Liver (tissue), 9 donors: ENCODE measurements around the gene KIRREL1. TPM values are rescaled to one million over a fixed set of nuclear protein-coding genes. Genes with fewer than 3 reads are reported as not detected.

Source experiments
- DNase-seq: peaks from one replicate; pipeline ENCODE4 v3.0.0-alpha.2; 2017; ENCODE audit warnings: low spot score
- H3K27ac ChIP-seq, 2 donors: one replicate each; pipeline ENCODE4 v1.7.0; 2013; ENCODE audit warnings: inconsistent platforms in 2 of 2, low read length in 2 of 2, control low read depth in 1 of 2, low read depth in 1 of 2, mild to moderate bottlenecking in 1 of 2
- H3K27me3 ChIP-seq, 4 donors: one replicate each; pipeline versions ENCODE4 v1.6.1 to v1.7.0; 2013; ENCODE audit warnings: low read length in 3 of 4, inconsistent platforms in 1 of 4, mild to moderate bottlenecking in 1 of 4, moderate library complexity in 1 of 4; ENCODE audit not compliant: control insufficient read depth in 4 of 4, insufficient read depth in 4 of 4
- H3K36me3 ChIP-seq, 4 donors: one replicate each; pipeline versions ENCODE4 v1.6.1 to v1.7.0; 2013; ENCODE audit warnings: low read length in 3 of 4, mild to moderate bottlenecking in 3 of 4, low read depth in 1 of 4, moderate library complexity in 1 of 4; ENCODE audit not compliant: control insufficient read depth in 4 of 4, insufficient read depth in 3 of 4
- H3K4me1 ChIP-seq, 4 donors: one replicate each; pipeline versions ENCODE4 v1.6.1 to v1.7.0; 2013; ENCODE audit warnings: low read length in 3 of 4, mild to moderate bottlenecking in 3 of 4, moderate library complexity in 1 of 4; ENCODE audit not compliant: control insufficient read depth in 4 of 4, insufficient read depth in 4 of 4
- H3K4me3 ChIP-seq, 3 donors: one replicate each; pipeline versions ENCODE4 v1.6.1 to v1.7.0; 2013; ENCODE audit warnings: low read length in 3 of 3, control low read depth in 1 of 3, low read depth in 1 of 3, mild to moderate bottlenecking in 1 of 3
- H3K9ac ChIP-seq, 2 donors: one replicate each; pipeline ENCODE4 v1.7.0; 2013; ENCODE audit warnings: low read length in 2 of 2, mild to moderate bottlenecking in 2 of 2, moderate library complexity in 2 of 2, control low read depth in 1 of 2, low read depth in 1 of 2
- H3K9me3 ChIP-seq, 4 donors: one replicate each; pipeline versions ENCODE4 v1.6.1 to v1.7.0; 2013; ENCODE audit warnings: low read length in 3 of 4; ENCODE audit not compliant: control insufficient read depth in 4 of 4
- ATF3 ChIP-seq: IDR thresholded peaks from 2 replicates; pipeline ENCODE4 v1.6.1; 2016; ENCODE audit warnings: antibody characterized with exemption
- CTCF ChIP-seq: fragments of 150-350 bp; IDR thresholded peaks from 2 replicates; pipeline ENCODE4 v1.5.1; 2017; ENCODE audit warnings: improper control_type of control experiment, low read depth, low read length; ENCODE audit not compliant: missing input control
- EGR1 ChIP-seq, 2 donors: IDR thresholded peaks; 2 replicates each; pipeline ENCODE4 v1.6.1; 2016 to 2018; ENCODE audit warnings: antibody characterized with exemption in 2 of 2, low read depth in 2 of 2
- FOXA1 ChIP-seq: IDR thresholded peaks from 2 replicates; pipeline ENCODE4 v1.6.1; 2016; ENCODE audit warnings: antibody characterized with exemption
- FOXA2 ChIP-seq: IDR thresholded peaks from 2 replicates; pipeline ENCODE4 v1.6.1; 2016; ENCODE audit warnings: antibody characterized with exemption
- GABPA ChIP-seq, 2 donors: IDR thresholded peaks in 1 of 2; conservative IDR thresholded peaks in 1 of 2; 2 replicates each; pipeline ENCODE4 v1.6.1; 2016; ENCODE audit warnings: antibody characterized with exemption in 2 of 2, mild to moderate bottlenecking in 1 of 2, moderate library complexity in 1 of 2
- HNF4A ChIP-seq, 2 donors: conservative IDR thresholded peaks; 2 replicates each; pipeline ENCODE4 v1.6.1; 2016; ENCODE audit warnings: antibody characterized with exemption in 2 of 2, mild to moderate bottlenecking in 2 of 2
- JUND ChIP-seq, 2 donors: IDR thresholded peaks; 2 replicates each; pipeline ENCODE4 v1.6.1; 2016; ENCODE audit warnings: antibody characterized with exemption in 2 of 2
- MAX ChIP-seq: IDR thresholded peaks from 2 replicates; pipeline ENCODE4 v1.6.1; 2016; ENCODE audit warnings: antibody characterized with exemption
- NR2F2 ChIP-seq: IDR thresholded peaks from 2 replicates; pipeline ENCODE4 v1.6.1; 2016; ENCODE audit warnings: antibody characterized with exemption
- REST ChIP-seq: IDR thresholded peaks from 2 replicates; pipeline ENCODE4 v1.6.1; 2016; ENCODE audit warnings: antibody characterized with exemption, mild to moderate bottlenecking
- RXRA ChIP-seq, 2 donors: IDR thresholded peaks; 2 replicates each; pipeline ENCODE4 v1.6.1; 2017 to 2018; ENCODE audit warnings: antibody characterized with exemption in 2 of 2, mild to moderate bottlenecking in 1 of 2
- SP1 ChIP-seq: IDR thresholded peaks from 2 replicates; pipeline ENCODE4 v1.6.1; 2018; ENCODE audit warnings: antibody characterized with exemption, mild to moderate bottlenecking
- TAF1 ChIP-seq: conservative IDR thresholded peaks from 2 replicates; pipeline ENCODE4 v1.6.1; 2016; ENCODE audit warnings: antibody characterized with exemption, mild to moderate bottlenecking
- YY1 ChIP-seq: IDR thresholded peaks from 2 replicates; pipeline ENCODE4 v1.6.1; 2016; ENCODE audit warnings: antibody characterized with exemption, mild to moderate bottlenecking
- ZBTB33 ChIP-seq: IDR thresholded peaks from 2 replicates; pipeline ENCODE4 v1.6.1; 2016; ENCODE audit warnings: antibody characterized with exemption
- WGBS: extraction: QIAGEN DNeasy Blood & Tissue Kit; methylation state at CpG from one replicate; pipeline ENCODE4 v1.1.7; 2013; 5-methylcytosine and 5-hydroxymethylcytosine counted together
- polyA plus RNA-seq, 2 donors: library from polyadenylated mRNA; stranded (reverse) in 1 of 2; unstranded in 1 of 2; fragments of 200-250 nt in 1 of 2; fragments of >200 nt in 1 of 2; fragmentation: Nextera tagmentation in 1 of 2; extraction: Ambion mirVana in 1 of 2; gene quantifications; one replicate each; pipeline versions ENCODE4 v1.2.1 to v1.2.3, GENCODE V29; 2013 to 2015
- total RNA-seq, 2 donors: library from RNA; depleted of rRNA; stranded (reverse); fragments of >200 nt; gene quantifications; one replicate each; pipeline ENCODE4 v1.2.3, GENCODE V29; 2014
- donor health status: healthy.
- donor health status: healthy.
- donor health status: healthy.
- donor health status: healthy.
- donor health status: healthy.

The KIRREL1 gene
- total and polyA plus RNA-seq, 4 donors, result 0.82 to 6.0 (median 3.1) TPM

- H3K36me3 ChIP-seq, result no peaks in the 10 kb centered on the region
- no peak overlapping the region for H3K4me3 ChIP-seq
- no peaks in the 10 kb centered on the region for H3K9me3 ChIP-seq
- H3K27me3 ChIP-seq, result peaks cover 0 to 6% (median 4%) of the 10 kb centered on the region in 4 donors
- peaks cover 0 to 1% (median 0%) of the 10 kb centered on the region in 4 donors for H3K4me1 ChIP-seq
- 76% methylated on average over 6 of the region's 6 CpGs for WGBS
- no peak overlapping the region for H3K9ac ChIP-seq
- no peak overlapping the region for H3K27ac ChIP-seq
- no peak for TF ChIP-seq TAF1
- no peak for TF ChIP-seq FOXA2
- TF ChIP-seq FOXA1, result no peak
- TF ChIP-seq ZBTB33, result no peak
- no peak for TF ChIP-seq EGR1 (IDR thresholded peaks at IDR 0.05; ENCODE audit: low read depth in 2 of 2)
- DNase-seq, result no peak
These were observed 109.6 kb downstream of the KIRREL1 start for GRCh38 chr1:158102881-158103674.

- TF ChIP-seq FOXA2, result no peak
- no peak for TF ChIP-seq MAX
- TF ChIP-seq REST, result no peak
- no peak for TF ChIP-seq GABPA (IDR thresholded peaks at IDR 0.05 in 1 of 2, conservative IDR thresholded peaks at IDR 0.05 in 1 of 2)
- no peak for TF ChIP-seq YY1
- no peak for TF ChIP-seq FOXA1
- no peak for TF ChIP-seq JUND (IDR thresholded peaks at IDR 0.05)
- TF ChIP-seq ATF3, result no peak
- no peak for TF ChIP-seq EGR1 (IDR thresholded peaks at IDR 0.05; ENCODE audit: low read depth in 2 of 2)
- TF ChIP-seq NR2F2, result no peak
- TF ChIP-seq SP1, result no peak
- no peak for TF ChIP-seq RXRA (IDR thresholded peaks at IDR 0.05)
- no peak for TF ChIP-seq ZBTB33
- no peak for TF ChIP-seq CTCF
- no peak for TF ChIP-seq HNF4A (conservative IDR thresholded peaks at IDR 0.05)
These were observed 110.5 kb downstream of the KIRREL1 start for GRCh38 chr1:158103861-158104522.

More at GRCh38 chr1:158103861-158104522, 110.5 kb downstream of the KIRREL1 start:
- H3K4me1 ChIP-seq, result peaks cover 0 to 1% (median 0%) of the 10 kb centered on the region in 4 donors
- H3K4me3 ChIP-seq, result no peak overlapping the region
- DNase-seq, result no peak
- H3K9me3 ChIP-seq, result no peaks in the 10 kb centered on the region
- no peak overlapping the region for H3K27ac ChIP-seq
- H3K9ac ChIP-seq, result no peak overlapping the region
- WGBS, result 49% methylated on average over 5 of the region's 5 CpGs
- peaks cover 0 to 6% (median 4%) of the 10 kb centered on the region in 4 donors for H3K27me3 ChIP-seq
- no peaks in the 10 kb centered on the region for H3K36me3 ChIP-seq
